GM21360 (cell line): ENCODE measurements around the gene LOXL4.
"Not testable (repeated sequence)": the region's sequence is repeated elsewhere in the genome, so short reads cannot be mapped to it uniquely, and the experiment has no call there.

Experiments used
- ATAC-seq: cut with Tn5 transposase; IDR thresholded peaks from one replicate; pipeline ENCODE4 v1.9.1; 2021; ENCODE audit warnings: mild to moderate bottlenecking, moderate library complexity; ENCODE audit not compliant: unreplicated experiment

LOXL4 gene

GRCh38 chr10:98246911-98247805, 20.8 kb downstream of the LOXL4 start:
- ATAC-seq, result no peak

GRCh38 chr10:98244586-98244985, 23.4 kb downstream of the LOXL4 start:
- ATAC-seq, result no peak

- no peak for ATAC-seq
Measured at GRCh38 chr10:98244141-98244540, 23.9 kb downstream of the LOXL4 start.

GRCh38 chr10:98242823-98243222, 25.2 kb downstream of the LOXL4 start:
- ATAC-seq, result no peak

GRCh38 chr10:98240524-98240923, 27.5 kb downstream of the LOXL4 start:
- ATAC-seq, result no peak

- no peak for ATAC-seq
Measured at GRCh38 chr10:98238391-98238790, 29.6 kb downstream of the LOXL4 start.

- ATAC-seq, result no peak
Measured at GRCh38 chr10:98236862-98237261, 31.1 kb downstream of the LOXL4 start.

- ATAC-seq, result no peak
Measured at GRCh38 chr10:98235846-98236245, 32.1 kb downstream of the LOXL4 start.

GRCh38 chr10:98231417-98231816, 36.6 kb downstream of the LOXL4 start:
- ATAC-seq, result no peak

- not testable (repeated sequence) for ATAC-seq
Measured at GRCh38 chr10:98228266-98228665, 39.7 kb downstream of the LOXL4 start.

GRCh38 chr10:98227713-98228112, 40.3 kb downstream of the LOXL4 start:
- ATAC-seq, result not testable (repeated sequence)

- ATAC-seq, result no peak
Measured at GRCh38 chr10:98226508-98227144, 41.4 kb downstream of the LOXL4 start.

GRCh38 chr10:98224996-98225395, 43.0 kb downstream of the LOXL4 start:
- ATAC-seq, result no peak

GRCh38 chr10:98224509-98224908, 43.5 kb downstream of the LOXL4 start:
- no peak for ATAC-seq

- ATAC-seq, result no peak
Measured at GRCh38 chr10:98223874-98224273, 44.1 kb downstream of the LOXL4 start.

GRCh38 chr10:98217801-98218200, 50.2 kb downstream of the LOXL4 start:
- ATAC-seq, result no peak

- no peak for ATAC-seq
Measured at GRCh38 chr10:98215373-98215772, 52.6 kb downstream of the LOXL4 start.

GRCh38 chr10:98213740-98214139, 54.3 kb downstream of the LOXL4 start:
- ATAC-seq, result no peak

- no peak for ATAC-seq
Measured at GRCh38 chr10:98212196-98212595, 55.8 kb downstream of the LOXL4 start.

GRCh38 chr10:98209441-98209840, 58.6 kb downstream of the LOXL4 start:
- no peak for ATAC-seq

- ATAC-seq, result no peak
Measured at GRCh38 chr10:98208925-98209324, 59.1 kb downstream of the LOXL4 start.

- no peak for ATAC-seq
Measured at GRCh38 chr10:98205351-98205750, 62.6 kb downstream of the LOXL4 start.
